Neural progenitor cell (in vitro differentiated cells): Measurements from ENCODE around the gene SUSD2.

Experiments
- EZH2 ChIP-seq: fragments of 200-600 bp; sonication (generic); IDR thresholded peaks from 2 replicates; pipeline ENCODE4 v1.6.1; 2017; ENCODE audit warnings: antibody characterized with exemption, mild to moderate bottlenecking, moderate library complexity
- EZH2phosphoT487 ChIP-seq: fragments of 200-600 bp; sonication (generic); IDR thresholded peaks from 2 replicates; pipeline ENCODE4 v1.6.1; 2017; ENCODE audit warnings: antibody characterized with exemption
- TF ChIP-seq, protein P1 (sequence below): fragments of 200-600 bp; sonication (generic); IDR thresholded peaks from 2 replicates; pipeline ENCODE4 v1.5.1; 2017; ENCODE audit warnings: antibody characterized with exemption, mild to moderate bottlenecking

DNA sequence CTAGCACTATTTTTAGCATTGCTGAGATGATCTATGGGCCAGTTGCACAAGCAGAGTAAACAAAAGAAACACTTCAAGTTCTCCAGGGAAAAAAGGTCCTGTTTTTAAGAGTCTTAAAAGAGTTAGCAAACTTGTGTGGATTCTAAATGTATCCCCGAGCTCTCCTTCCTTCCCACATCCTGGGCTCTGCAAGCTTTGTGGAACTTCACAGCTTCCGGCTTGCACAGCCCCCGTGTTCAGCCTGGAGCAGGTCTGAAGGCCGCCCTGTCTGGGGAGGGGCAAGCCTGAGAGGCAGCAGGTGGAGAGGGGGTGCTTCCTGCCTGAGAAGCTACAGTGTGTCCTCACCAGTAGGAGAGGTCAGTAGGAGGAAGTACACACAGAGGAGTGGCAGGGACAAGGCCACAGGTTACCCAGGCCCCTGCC lies 35.1 kb upstream of the SUSD2 start:
- TF ChIP-seq, protein P1, sequence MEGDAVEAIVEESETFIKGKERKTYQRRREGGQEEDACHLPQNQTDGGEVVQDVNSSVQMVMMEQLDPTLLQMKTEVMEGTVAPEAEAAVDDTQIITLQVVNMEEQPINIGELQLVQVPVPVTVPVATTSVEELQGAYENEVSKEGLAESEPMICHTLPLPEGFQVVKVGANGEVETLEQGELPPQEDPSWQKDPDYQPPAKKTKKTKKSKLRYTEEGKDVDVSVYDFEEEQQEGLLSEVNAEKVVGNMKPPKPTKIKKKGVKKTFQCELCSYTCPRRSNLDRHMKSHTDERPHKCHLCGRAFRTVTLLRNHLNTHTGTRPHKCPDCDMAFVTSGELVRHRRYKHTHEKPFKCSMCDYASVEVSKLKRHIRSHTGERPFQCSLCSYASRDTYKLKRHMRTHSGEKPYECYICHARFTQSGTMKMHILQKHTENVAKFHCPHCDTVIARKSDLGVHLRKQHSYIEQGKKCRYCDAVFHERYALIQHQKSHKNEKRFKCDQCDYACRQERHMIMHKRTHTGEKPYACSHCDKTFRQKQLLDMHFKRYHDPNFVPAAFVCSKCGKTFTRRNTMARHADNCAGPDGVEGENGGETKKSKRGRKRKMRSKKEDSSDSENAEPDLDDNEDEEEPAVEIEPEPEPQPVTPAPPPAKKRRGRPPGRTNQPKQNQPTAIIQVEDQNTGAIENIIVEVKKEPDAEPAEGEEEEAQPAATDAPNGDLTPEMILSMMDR: no peak
- TF ChIP-seq EZH2 (no peak), EZH2phosphoT487 (no peak)
